H9 (cell line): Measurements from ENCODE around the gene TMEM120B. TPM values are rescaled to one million over a fixed set of nuclear protein-coding genes. Genes with fewer than 3 reads are reported as not detected.
A peak's percentile ranks its signal among the peaks of the same experiment; 100 is the strongest.

Experiments
- DNase-seq: peaks from one replicate; pipeline ENCODE4 v3.0.0-alpha.2; 2017
- H2AFZ ChIP-seq: one replicate; pipeline ENCODE4 v1.6.1; 2013; ENCODE audit warnings: mild to moderate bottlenecking, low read length, control low read depth, moderate library complexity
- H2AK5ac ChIP-seq: 2 replicates; pipeline ENCODE4 v1.6.1; 2013; ENCODE audit warnings: low read length, control low read depth, mixed read lengths; ENCODE audit not compliant: insufficient read length
- H2BK120ac ChIP-seq: one replicate; pipeline ENCODE4 v1.6.1; 2013; ENCODE audit warnings: low read depth, mild to moderate bottlenecking, low read length, control low read depth, inconsistent platforms; ENCODE audit not compliant: poor library complexity, severe bottlenecking
- H2BK12ac ChIP-seq: 2 replicates; pipeline ENCODE4 v1.6.1; 2013; ENCODE audit warnings: low read length, control low read depth, mixed read lengths, low read depth; ENCODE audit not compliant: insufficient read length
- H2BK15ac ChIP-seq: 2 replicates; pipeline ENCODE4 v1.6.1; 2013; ENCODE audit warnings: low read depth, low read length, control low read depth
- H2BK20ac ChIP-seq: one replicate; pipeline ENCODE4 v1.6.1; 2013; ENCODE audit warnings: low read depth, mild to moderate bottlenecking, low read length, control low read depth, inconsistent platforms; ENCODE audit not compliant: poor library complexity, severe bottlenecking
- H2BK5ac ChIP-seq: 2 replicates; pipeline ENCODE4 v1.6.1; 2013; ENCODE audit warnings: low read length, control low read depth, mixed read lengths; ENCODE audit not compliant: insufficient read length
- H3K14ac ChIP-seq: 2 replicates; pipeline ENCODE4 v1.6.1; 2013; ENCODE audit warnings: low read length, control low read depth; ENCODE audit not compliant: insufficient read depth
- H3K18ac ChIP-seq: 2 replicates; pipeline ENCODE4 v1.6.1; 2013; ENCODE audit warnings: low read depth, mild to moderate bottlenecking, mixed read lengths, low read length, control low read depth; ENCODE audit not compliant: insufficient read length
- H3K23ac ChIP-seq: 2 replicates; pipeline ENCODE4 v1.6.1; 2013; ENCODE audit warnings: low read length, control low read depth, mixed read lengths, low read depth; ENCODE audit not compliant: insufficient read length
- H3K23me2 ChIP-seq: 2 replicates; pipeline ENCODE4 v1.6.1; 2013; ENCODE audit warnings: low read depth, mild to moderate bottlenecking, mixed read lengths, low read length, control low read depth; ENCODE audit not compliant: insufficient read length, poor library complexity, severe bottlenecking
- H3K27ac ChIP-seq: 2 replicates; pipeline ENCODE4 v1.5.1; 2013; ENCODE audit warnings: low read length, control low read depth, mixed read lengths, low read depth; ENCODE audit not compliant: insufficient read length
- H3K27me3 ChIP-seq: 2 replicates; pipeline ENCODE4 v1.6.1; 2013; ENCODE audit warnings: low read length, control low read depth, inconsistent platforms; ENCODE audit not compliant: insufficient read depth
- H3K4ac ChIP-seq: 2 replicates; pipeline ENCODE4 v1.6.1; 2013; ENCODE audit warnings: low read depth, mild to moderate bottlenecking, control low read depth, inconsistent platforms, low read length, moderate library complexity
- H3K4me1 ChIP-seq: 2 replicates; pipeline ENCODE4 v1.6.1; 2013; ENCODE audit warnings: low read length, control low read depth, inconsistent platforms; ENCODE audit not compliant: insufficient read depth
- H3K4me2 ChIP-seq: 2 replicates; pipeline ENCODE4 v1.6.1; 2013; ENCODE audit warnings: low read length, control low read depth, mixed read lengths; ENCODE audit not compliant: insufficient read length, insufficient read depth
- H3K56ac ChIP-seq: 2 replicates; pipeline ENCODE4 v1.6.1; 2013; ENCODE audit warnings: low read depth, mild to moderate bottlenecking, mixed read lengths, low read length, control low read depth; ENCODE audit not compliant: insufficient read length
- H3K79me1 ChIP-seq: 2 replicates; pipeline ENCODE4 v1.6.1; 2013; ENCODE audit warnings: low read depth, mild to moderate bottlenecking, moderate library complexity, low read length, control low read depth, inconsistent platforms; ENCODE audit not compliant: insufficient read depth, poor library complexity, severe bottlenecking
- H3K79me2 ChIP-seq: 2 replicates; pipeline ENCODE4 v1.6.1; 2013; ENCODE audit warnings: low read length, control low read depth, inconsistent platforms; ENCODE audit not compliant: insufficient read depth
- H3K9ac ChIP-seq: 2 replicates; pipeline ENCODE4 v1.6.1; 2013; ENCODE audit warnings: low read length, control low read depth, mixed read lengths; ENCODE audit not compliant: insufficient read length; ENCODE audit errors: extremely low read depth
- H3K9me3 ChIP-seq: one replicate; pipeline ENCODE4 v1.6.1; 2013; ENCODE audit warnings: low read depth, low read length, inconsistent platforms; ENCODE audit not compliant: control insufficient read depth
- H3T11ph ChIP-seq: one replicate; pipeline ENCODE4 v1.6.1; 2013; ENCODE audit warnings: mild to moderate bottlenecking, low read length, control low read depth, inconsistent platforms
- H4K20me1 ChIP-seq: one replicate; pipeline ENCODE4 v1.6.1; 2013; ENCODE audit not compliant: control insufficient read depth, insufficient read length, insufficient read depth
- H4K5ac ChIP-seq: 2 replicates; pipeline ENCODE4 v1.6.1; 2013; ENCODE audit warnings: low read depth, mild to moderate bottlenecking, mixed read lengths, low read length, control low read depth; ENCODE audit not compliant: insufficient read length
- H4K8ac ChIP-seq: replicated peaks from 2 replicates; pipeline ENCODE4 v1.6.1; 2013; ENCODE audit warnings: low read length, control low read depth, mixed read lengths, low read depth; ENCODE audit not compliant: insufficient read length
- H4K91ac ChIP-seq: 2 replicates; pipeline ENCODE4 v1.6.1; 2013; ENCODE audit warnings: low read depth, mild to moderate bottlenecking, moderate library complexity, mixed read lengths, low read length, control low read depth; ENCODE audit not compliant: insufficient read length
- H3K27ac Mint-ChIP-seq, 3 experiments: 2 replicates in 2 of 3; 3 replicates in 1 of 3; pipeline ENCODE4 v1.8.0; 2020 to 2021; ENCODE audit warnings: mixed read lengths in 3 of 3, mild to moderate bottlenecking in 1 of 3, moderate library complexity in 1 of 3
- H3K27me3 Mint-ChIP-seq: 2 replicates; pipeline ENCODE4 v1.8.0; 2021; ENCODE audit warnings: low read depth, mild to moderate bottlenecking, moderate library complexity, mixed read lengths
- H3K36me3 Mint-ChIP-seq, 3 experiments: 2 replicates in 2 of 3; 3 replicates in 1 of 3; pipeline ENCODE4 v1.8.0; 2020 to 2021; ENCODE audit warnings: low read depth in 3 of 3, mixed read lengths in 3 of 3; ENCODE audit not compliant: insufficient read depth in 1 of 3
- H3K4me1 Mint-ChIP-seq, 2 experiments: 2 replicates each; pipeline ENCODE4 v1.8.0; 2020; ENCODE audit warnings: mixed read lengths in 2 of 2
- H3K4me3 Mint-ChIP-seq, 2 experiments: 2 replicates in 1 of 2; 3 replicates in 1 of 2; pipeline ENCODE4 v1.8.0; 2020 to 2021; ENCODE audit warnings: mild to moderate bottlenecking in 2 of 2, mixed read lengths in 2 of 2, moderate library complexity in 1 of 2
- H3K9me3 Mint-ChIP-seq, 2 experiments: 2 replicates in 1 of 2; 3 replicates in 1 of 2; pipeline ENCODE4 v1.8.0; 2020; ENCODE audit warnings: mild to moderate bottlenecking in 2 of 2, mixed read lengths in 2 of 2, moderate library complexity in 1 of 2
- WGBS: extraction: QIAGEN DNeasy Blood & Tissue Kit; methylation state at CpG from one replicate; pipeline ENCODE4 v1.1.7; 2013; ENCODE audit warnings: missing lambda C conversion rate, low lambda C conversion rate, mixed read lengths; ENCODE audit not compliant: insufficient read length; ENCODE audit errors: extremely low coverage; 5-methylcytosine and 5-hydroxymethylcytosine counted together
- total RNA-seq: library from RNA; stranded (reverse); gene quantifications from 2 replicates; pipeline ENCODE4 v1.2.1, GENCODE V29; 2021
- TF ChIP-seq, protein P1 (sequence below): fragments of 200-600 bp; sonication (generic); conservative IDR thresholded peaks from 3 replicates; pipeline ENCODE4 v1.8.0; 2021; ENCODE audit warnings: antibody characterized with exemption, mild to moderate bottlenecking

The TMEM120B gene
- total RNA-seq, 1 experiment from 2014 or later = 25.8 TPM

DNA sequence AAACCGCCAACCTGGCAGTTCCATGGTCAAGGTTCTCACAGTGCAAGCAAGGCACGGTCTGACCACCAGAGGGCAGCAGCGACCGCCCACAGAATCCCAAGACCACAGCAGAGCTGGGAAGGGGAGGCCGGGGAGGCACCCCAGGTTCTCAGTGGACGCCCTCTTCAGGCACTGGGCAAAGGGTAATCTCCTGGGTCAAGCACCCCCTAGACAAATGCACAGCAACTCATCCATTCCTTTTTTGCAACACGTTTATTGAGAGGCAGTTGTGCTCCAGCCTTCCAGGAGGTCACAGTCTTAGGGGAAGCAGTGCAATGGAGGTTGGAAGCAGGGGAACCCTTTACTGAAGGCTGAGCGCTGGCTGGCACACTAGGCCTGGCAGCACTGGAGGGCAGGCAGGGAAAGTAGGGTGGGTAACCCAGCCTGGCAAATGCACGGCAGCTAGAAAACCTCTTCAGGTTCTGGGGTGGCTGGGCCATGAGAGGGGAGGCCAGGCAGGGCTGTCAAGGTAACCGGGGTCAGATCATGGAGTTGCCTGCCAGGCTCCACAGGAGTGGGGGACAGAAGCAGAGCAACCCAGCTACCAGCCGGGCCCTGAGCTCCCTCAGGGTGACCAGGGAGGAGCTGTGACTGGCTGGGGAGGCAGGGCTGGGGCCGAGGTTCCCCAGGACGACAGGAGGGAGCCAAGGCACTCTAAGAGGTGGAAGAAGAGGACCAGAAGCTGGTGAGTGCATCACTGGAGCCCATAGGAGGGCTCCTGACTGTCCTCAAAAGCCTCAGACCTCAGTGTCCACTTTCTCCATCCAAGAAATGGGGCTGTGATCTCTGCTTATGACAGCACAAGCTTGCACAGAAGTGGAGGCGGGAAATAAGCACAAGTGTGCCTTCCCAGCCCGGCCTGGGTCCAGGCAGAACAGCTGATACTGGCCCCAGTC, 82.7 kb downstream of the TMEM120B start:
- no peak overlapping the region for H2BK12ac ChIP-seq
- no peaks in the 10 kb centered on the region for H3K79me2 ChIP-seq
- no peak overlapping the region for H2BK120ac ChIP-seq
- Mint-ChIP-seq H3K27me3 (peaks cover 4% of the 10 kb centered on the region), H3K36me3 (peaks cover 13 to 36% (median 24%) of the 10 kb centered on the region in 3 experiments; a peak in 5 of 7 replicates), H3K4me1 (peaks cover 39 to 45% of the 10 kb centered on the region in 2 experiments), H3K4me3 (peak overlapping the region; percentile 66 to 80), H3K9me3 (no peaks in the 10 kb centered on the region; a peak in 2 of 5 replicates), H3K27ac (peak overlapping the region; percentile 58 to 96 (median 78); a peak in 5 of 7 replicates)
- TF ChIP-seq, protein P1, sequence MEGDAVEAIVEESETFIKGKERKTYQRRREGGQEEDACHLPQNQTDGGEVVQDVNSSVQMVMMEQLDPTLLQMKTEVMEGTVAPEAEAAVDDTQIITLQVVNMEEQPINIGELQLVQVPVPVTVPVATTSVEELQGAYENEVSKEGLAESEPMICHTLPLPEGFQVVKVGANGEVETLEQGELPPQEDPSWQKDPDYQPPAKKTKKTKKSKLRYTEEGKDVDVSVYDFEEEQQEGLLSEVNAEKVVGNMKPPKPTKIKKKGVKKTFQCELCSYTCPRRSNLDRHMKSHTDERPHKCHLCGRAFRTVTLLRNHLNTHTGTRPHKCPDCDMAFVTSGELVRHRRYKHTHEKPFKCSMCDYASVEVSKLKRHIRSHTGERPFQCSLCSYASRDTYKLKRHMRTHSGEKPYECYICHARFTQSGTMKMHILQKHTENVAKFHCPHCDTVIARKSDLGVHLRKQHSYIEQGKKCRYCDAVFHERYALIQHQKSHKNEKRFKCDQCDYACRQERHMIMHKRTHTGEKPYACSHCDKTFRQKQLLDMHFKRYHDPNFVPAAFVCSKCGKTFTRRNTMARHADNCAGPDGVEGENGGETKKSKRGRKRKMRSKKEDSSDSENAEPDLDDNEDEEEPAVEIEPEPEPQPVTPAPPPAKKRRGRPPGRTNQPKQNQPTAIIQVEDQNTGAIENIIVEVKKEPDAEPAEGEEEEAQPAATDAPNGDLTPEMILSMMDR = peak; percentile 94
- H3K27ac ChIP-seq = no peak overlapping the region
- no peak overlapping the region for H2BK15ac ChIP-seq
- H3K56ac ChIP-seq = no peak overlapping the region
- no peaks in the 10 kb centered on the region for H3K9me3 ChIP-seq
- H3K4me1 ChIP-seq = peaks cover 4% of the 10 kb centered on the region; the same call in 1 of the 2 replicates
- no peak overlapping the region for H3K4ac ChIP-seq
- H4K5ac ChIP-seq = no peak overlapping the region
- H3K4me2 ChIP-seq = peak overlapping the region; percentile 34
- H3K9ac ChIP-seq = no peak overlapping the region
- H4K8ac ChIP-seq = no peak overlapping the region
- H3K23me2 ChIP-seq = peaks cover 17% of the 10 kb centered on the region
- no peak overlapping the region for H3K23ac ChIP-seq
- H2BK20ac ChIP-seq = no peak overlapping the region
- H3K14ac ChIP-seq = no peak overlapping the region
- H3K27me3 ChIP-seq = no peaks in the 10 kb centered on the region
- no peak overlapping the region for H2BK5ac ChIP-seq
- WGBS = no CpG with 5 or more reads among the region's 15 CpGs
- H3K18ac ChIP-seq = no peak overlapping the region
- no peak overlapping the region for H3T11ph ChIP-seq
- no peaks in the 10 kb centered on the region for H4K20me1 ChIP-seq
- no peak overlapping the region for H2AK5ac ChIP-seq
- no peaks in the 10 kb centered on the region for H3K79me1 ChIP-seq
- no peak overlapping the region for H2AFZ ChIP-seq
- no peak overlapping the region for H4K91ac ChIP-seq
- peak; percentile 95 for DNase-seq
